HG02852 (cell line): ENCODE results near the gene HOXB4.

Source experiments
- ATAC-seq: cut with Tn5 transposase; IDR thresholded peaks from one replicate; pipeline ENCODE4 v1.9.1; 2021; ENCODE audit warnings: mild to moderate bottlenecking, moderate library complexity; ENCODE audit not compliant: unreplicated experiment

The HOXB4 gene

DNA sequence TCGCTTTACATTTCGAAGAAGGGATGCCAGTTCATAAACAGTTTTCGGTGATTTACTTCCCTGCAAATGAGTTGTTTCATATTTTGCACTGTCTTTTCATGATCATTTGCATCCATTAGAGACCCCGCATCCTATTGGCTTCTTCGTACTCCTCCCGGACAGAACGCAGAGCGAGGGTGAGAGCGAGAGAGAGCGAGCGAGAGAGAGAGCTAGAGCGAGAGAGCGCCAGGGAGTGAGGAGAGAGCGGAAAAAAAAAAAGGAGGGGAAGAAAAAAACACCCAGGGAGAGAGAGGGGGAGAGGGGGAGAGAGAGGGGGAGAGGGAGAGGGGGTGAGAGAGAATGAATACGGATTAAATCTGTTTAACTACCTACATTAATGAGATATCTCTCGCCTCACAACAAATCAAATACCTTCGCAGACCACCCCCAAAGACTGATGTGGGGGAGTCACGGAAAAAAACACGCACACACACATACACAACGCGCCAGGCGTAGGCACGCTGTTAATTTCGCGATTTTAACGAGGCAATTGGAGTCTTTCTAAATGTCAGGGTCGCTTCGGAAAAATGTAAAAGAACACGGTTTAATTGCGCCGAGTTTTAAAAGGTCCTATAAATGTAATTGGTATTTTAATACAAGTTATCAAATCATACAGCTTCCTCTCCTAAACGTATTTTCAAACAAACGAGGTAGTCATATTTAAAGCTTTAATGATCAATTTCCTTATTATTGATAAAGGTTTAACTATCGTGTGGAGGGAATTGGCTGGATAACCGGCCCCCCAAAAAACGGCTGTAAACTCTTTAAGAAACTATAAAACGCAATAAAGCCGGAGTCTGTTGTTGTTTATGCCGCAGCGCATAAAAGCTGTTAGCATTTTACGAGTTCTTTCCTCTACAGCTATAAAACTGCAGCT, 37.2 kb upstream of the HOXB4 start, which contains the start of gene HOXB8:
HOXB8 (minus strand) TSS at position 246 of the 916 bp plus-strand sequence. CDS start 588 bp downstream, outside the sequence.
- ATAC-seq = no peak

GRCh38 chr17:48613862-48614694, 35.9 kb upstream of the HOXB4 start:
- ATAC-seq = no peak

GRCh38 chr17:48612854-48613691, 34.9 kb upstream of the HOXB4 start:
- no peak for ATAC-seq

DNA sequence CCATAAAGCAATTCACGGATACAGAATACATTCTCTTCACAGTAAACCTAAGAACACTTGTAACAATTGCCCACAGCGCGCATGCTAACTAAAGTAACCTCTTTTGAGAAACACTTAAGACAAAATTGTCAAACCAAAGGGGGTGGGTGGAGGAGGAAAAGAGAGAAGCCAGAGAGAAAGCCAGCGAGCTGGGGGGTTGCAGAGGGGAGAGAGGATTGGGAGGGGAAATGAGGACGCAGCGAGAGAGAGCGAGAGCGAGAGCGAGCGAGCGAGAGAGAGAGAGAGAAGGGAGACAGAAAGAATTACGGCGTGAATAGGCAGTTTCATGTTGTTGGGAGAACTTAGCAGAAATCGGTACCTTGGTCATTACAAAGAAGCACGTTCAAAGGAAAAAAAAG, 34.3 kb upstream of the HOXB4 start:
- no peak for ATAC-seq

- no peak for ATAC-seq
These were observed 33.7 kb upstream of the HOXB4 start for GRCh38 chr17:48611681-48612455.

- no peak for ATAC-seq
These were observed 33.1 kb upstream of the HOXB4 start for GRCh38 chr17:48611213-48611612.

- ATAC-seq = peak; percentile 41
These were observed 32.4 kb upstream of the HOXB4 start, which contains the start of gene HOXB7 for GRCh38 chr17:48610282-48611211. HOXB7 (minus strand) TSS chr17:48611017; CDS start chr17:48610918, 99 bp downstream.

GRCh38 chr17:48609759-48610281, 31.7 kb upstream of the HOXB4 start:
- no peak for ATAC-seq

- ATAC-seq = no peak
These were observed 30.9 kb upstream of the HOXB4 start for GRCh38 chr17:48609033-48609432.

DNA sequence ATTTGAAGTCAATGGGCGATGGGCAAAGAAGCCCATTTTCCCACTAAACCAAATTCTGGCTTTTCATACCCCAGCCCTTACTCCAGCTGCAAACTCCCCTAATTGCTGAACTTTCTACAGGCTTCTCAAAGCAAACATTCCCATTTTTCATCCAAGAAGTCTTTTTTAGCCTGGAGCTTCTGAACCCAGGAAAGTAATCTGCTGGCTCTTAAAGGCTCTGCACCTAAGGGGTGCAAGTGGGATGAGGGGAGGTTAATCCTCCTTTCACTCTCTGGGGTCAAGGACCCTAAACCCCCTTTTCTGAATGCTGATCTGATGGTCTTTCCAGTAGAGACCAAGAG, 30.3 kb upstream of the HOXB4 start:
- ATAC-seq = no peak

- ATAC-seq = no peak
These were observed 28.9 kb upstream of the HOXB4 start for GRCh38 chr17:48606892-48607614.

DNA sequence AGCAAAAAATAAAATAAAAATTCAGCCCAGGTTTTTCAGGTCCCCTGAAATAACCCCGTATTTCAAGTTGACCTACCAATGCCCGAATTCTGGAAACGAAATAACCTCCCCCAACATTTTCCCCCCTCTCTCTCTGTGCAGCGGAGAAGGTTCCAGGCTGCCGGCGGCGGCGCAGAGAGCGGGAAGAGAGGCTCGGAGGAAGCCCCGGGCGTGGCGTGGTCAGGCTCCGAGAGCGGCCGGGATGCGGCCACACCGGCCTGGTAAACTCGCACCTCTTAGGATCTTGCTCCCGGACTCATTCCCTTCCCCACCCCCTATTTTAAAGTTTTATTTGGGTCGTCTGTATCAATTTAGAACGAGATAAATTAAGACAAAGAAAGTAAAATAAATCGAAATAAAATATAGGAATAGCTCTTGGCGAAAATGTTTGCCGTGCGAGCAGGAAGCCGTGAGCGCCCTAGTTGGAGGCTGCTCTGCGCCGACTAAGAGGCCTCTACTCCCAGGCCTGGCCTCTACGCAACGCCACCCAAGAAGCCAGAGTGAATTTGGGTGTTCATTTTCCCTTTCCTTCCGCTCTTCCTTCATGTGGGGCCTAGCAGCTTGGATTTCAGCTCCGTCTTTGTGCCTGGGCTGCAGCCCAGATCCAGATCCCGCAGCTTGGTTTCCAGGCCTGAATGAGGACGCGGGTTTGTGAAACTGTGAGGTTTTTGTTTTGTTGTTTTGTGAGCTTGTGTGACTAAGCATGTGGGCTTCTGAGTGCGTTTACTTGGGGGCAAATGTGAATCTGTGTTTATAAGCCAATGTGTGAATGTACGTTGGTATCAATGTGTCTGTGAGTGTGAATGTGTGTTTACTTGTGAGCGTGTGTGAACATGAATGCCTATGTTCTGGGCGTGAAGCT, 28.1 kb upstream of the HOXB4 start:
- no peak for ATAC-seq

DNA sequence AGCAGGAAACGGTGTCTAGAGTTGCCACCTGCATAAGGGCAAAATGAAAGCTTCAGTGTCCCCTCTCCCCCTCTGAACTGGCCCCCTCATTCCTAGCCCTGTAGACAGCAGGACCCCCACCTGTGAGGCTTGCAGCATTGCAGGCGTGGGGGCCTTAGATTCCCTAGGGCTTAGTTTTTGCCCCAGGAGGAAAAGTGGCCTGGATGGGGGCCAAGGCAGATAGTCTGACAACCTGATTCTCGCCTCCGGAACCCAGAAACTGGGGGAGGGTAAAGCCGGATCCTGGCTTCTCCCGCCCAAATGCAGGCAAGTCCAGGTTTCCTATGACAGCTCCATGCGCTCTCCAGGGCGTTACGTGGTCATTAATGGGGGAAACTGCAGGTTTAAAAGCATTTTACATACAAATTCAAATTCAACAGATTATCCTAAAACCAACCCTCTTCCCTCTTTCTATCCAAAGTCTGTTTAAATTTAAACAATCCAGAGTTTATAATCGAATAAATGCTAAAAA, 27.3 kb upstream of the HOXB4 start:
- no peak for ATAC-seq

- no peak for ATAC-seq
These were observed 26.7 kb upstream of the HOXB4 start, which contains the start of gene HOXB6 for GRCh38 chr17:48604770-48605329. HOXB6 (minus strand) TSS chr17:48604986; CDS start chr17:48598150, 6,836 bp downstream.

DNA sequence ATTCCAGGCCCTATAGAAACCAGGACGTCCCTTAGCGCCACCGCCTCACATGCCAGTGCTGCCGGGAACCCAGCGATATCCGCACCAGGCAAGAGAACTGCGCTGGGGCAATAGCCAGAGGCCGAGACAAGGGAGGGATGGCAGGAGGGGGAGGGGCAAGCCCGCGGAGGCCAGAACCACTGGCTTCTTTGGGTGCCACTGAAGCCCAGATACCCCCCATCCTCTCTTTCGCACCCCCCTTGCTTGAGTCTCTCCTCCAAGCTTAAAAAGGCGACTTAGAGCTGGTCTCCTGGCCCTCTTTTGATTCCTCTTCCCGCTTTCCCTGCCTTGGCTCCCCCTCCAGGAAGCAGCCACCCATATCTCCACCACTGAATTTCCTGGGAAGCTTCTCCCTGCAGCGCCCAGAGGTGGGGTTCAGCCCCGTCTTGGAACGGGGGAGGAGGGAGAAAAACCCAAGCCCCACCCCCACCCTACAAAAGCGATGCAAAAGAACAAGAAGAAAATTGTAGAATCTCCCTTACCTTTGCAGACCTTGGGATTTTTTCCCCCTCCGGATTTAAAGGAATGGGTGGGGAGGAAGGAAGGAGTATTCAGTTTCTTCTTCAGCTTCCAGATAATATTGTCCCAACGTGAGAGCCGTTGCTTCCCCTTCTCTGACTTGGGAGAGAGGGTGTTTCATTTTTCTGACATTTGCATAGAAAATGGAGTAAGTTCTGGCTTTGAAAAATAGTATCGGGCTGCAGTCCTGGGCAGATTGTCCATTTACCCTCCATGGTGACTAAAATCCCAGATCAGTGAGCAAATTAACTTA, 26.0 kb upstream of the HOXB4 start:
- ATAC-seq = no peak
